ENCODE measurements around the gene POLA1. TPM values are rescaled to one million over a fixed set of nuclear protein-coding genes. Genes with fewer than 3 reads are reported as not detected.
A peak's percentile ranks its signal among the peaks of the same experiment; 100 is the strongest.

Gene POLA1
- total RNA-seq, 1 donor from 2014 or later, result 17.8 TPM

- no peak for DNase-seq (ENCODE audit: low read depth, low spot score)
Measured at GRCh38 chrX:25010784-25011588, 317.3 kb downstream of the POLA1 start.

GRCh38 chrX:25011589-25012432 lies 318.1 kb downstream of the POLA1 start:
- DNase-seq (ENCODE audit: low read depth, low spot score), result no peak

DNA sequence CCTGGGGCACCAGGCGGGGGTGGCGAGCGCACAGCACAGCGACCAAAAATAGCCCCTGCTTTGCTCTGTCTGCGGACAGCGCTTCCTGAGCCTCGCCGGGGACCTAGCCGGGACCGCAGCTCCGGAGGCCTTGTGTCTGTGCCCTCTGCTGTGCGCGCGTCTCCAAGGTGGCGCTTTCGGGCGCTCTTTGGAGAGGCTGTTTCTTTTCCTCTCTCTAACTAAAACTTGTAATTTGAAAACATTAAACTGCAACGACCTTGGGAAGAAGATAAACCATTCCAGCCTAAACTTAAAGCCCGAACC lies 318.7 kb downstream of the POLA1 start:
- DNase-seq (ENCODE audit: low read depth, low spot score), result no peak

- DNase-seq (ENCODE audit: low read depth, low spot score), result no peak
Measured at GRCh38 chrX:25012793-25013631, 319.3 kb downstream of the POLA1 start.

DNA sequence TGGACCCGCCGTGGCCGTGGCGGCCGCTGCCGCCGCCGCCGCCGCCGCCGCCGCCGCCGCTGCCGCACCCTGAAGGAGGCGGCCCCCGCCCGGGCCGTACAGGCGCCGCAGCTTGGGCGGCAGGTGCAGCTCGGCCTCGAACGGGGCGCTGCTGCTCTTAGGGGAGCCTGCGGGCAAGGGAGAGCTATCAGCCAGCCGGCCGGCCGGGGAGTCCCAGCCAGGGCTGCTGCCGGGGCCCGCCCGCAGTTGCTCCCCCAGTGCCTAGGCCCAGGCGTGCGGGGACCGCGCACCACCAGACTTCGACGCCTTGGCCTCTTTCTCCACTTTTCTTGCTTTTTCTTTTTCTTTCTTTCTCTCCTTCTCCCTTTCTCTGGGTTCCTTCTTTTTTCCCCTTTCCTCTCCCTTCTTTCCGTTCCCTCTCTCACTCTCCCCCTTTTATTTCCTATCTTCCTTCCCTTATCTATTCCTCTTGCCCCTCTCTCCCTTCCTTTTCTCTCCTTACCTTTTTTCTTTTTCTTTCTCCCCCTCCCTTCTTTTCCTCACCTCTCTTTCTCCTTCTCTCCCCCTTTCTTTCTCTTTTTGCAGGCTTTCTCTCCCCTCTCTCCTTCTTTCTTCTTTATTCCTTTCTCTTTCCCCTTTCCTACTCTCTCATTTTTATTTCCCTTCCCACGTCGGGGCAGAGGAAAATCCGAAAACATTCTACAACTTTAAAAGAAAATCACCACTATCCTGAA lies 320.1 kb downstream of the POLA1 start:
- no peak for DNase-seq (ENCODE audit: low read depth, low spot score)

DNA sequence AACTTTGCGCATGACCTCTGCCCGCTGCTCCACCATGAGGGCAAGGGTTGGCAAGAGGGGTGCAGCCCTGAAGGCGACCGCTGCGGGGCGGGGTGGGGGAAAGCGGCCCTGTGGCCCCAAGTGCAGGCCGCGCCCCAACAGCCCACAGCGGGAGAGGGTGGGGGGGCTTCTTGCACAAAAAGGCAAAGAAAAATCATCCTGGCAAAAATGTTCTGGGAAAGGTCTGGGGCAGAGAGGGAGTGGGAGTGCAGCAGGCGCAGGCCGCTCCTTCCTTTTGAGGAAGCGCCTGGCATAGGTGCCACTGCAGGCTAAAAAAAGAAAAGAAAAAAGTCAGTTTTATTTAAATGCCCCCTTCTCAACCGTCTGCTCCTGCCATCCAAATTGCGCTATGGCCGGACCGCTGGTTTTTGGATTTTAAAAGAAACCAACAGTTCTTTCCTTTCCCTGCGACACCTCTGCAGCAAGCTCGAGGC lies 320.7 kb downstream of the POLA1 start:
- DNase-seq (ENCODE audit: low read depth, low spot score), result no peak

DNA sequence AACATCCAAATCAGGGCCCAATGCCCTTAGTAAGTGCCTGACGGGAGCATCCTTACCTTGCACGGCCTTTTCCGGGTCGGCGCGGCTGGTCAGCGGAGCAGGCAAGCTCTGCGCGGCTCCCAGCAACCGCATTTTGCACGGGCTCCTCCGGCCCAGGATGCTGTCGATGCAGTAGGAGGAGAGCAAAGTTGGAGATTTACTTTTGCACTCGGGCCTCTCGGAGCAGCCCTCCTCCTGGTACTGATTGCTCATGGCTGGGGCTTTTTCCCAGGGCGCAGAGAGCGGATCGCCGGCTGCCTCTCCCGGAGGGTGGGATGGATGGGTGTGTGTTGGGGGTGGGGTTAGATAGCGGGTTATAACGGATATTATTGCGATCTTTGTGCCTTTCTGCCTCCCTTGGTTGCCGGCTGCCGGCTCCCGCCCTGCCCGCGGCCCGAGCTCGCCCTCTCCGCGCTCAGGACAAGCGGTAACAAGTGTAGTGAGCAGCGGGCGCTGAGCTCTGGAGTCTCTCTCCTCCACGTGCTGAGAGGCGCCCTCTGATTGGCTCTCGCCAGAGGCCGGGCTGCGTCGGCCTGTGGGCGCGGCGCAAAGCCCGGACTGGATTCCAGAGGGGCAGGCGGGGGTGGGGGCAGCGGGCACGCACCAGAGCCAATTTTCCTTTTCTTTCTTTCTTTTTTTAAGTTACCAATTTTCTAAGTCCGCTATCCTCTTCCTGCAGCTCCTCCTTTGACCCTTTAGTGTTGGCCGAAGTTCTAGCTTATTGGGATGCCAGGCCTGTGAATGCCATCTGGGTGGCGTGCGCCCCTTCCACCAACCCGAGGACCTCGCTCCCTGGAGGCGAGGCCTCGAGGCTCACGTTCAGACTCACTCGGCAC lies 322.0 kb downstream of the POLA1 start, which contains the start of gene ARX:
Gene ARX, minus strand, starts transcription at position 480 of the 875 bp plus-strand sequence. Its CDS starts 228 bp downstream, at position 252.
- peak; percentile 13 for DNase-seq (ENCODE audit: low read depth, low spot score)

DNA sequence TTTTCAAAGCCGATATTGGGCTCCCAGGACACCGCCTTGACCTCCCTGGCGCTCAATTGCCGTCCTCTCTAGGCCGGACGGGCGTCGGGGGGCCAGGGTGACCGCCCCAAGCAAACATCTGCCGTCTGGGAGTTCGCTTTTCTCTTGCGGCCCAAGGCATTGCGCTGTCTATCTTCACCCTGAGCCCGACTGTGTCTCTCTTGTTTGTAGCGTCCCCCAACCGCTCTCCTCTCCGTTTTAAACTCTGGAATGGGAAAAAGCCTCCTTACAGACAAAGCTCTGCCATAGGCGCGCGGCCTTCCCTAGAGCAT lies 322.6 kb downstream of the POLA1 start:
- no peak for DNase-seq (ENCODE audit: low read depth, low spot score)

DNA sequence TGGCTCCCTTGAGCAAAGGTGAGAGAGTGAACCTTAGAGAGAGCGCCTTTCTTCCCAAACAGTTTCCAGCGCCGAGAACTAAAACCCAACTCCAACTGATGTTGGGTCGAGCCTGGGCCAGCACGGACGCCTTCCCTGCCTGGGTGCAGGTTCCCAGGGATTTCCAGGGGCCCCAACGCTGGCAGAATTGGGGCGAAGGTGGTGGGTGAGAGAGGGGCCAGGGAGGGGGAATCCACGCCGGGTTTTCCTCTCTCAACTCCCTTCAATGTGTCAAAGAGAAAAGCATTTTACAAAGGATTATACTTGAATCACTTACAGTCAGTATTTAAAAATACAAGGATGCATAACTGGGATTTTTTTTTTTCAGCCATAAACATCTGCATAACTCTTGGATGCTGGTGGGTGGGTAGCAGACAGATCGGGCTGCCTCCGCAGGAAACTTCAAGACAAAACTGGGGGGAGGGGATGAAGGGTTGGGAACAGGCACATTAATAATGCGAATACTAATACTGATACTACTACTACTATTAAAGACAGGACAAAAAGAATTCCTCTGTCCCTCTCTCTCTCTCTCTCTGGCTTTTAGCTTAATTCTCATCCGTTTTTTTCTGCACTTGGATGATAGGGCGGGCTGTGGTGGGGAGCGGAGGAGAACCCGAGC lies 323.4 kb downstream of the POLA1 start:
- DNase-seq (ENCODE audit: low read depth, low spot score), result no peak

GRCh38 chrX:25017667-25018247 lies 324.0 kb downstream of the POLA1 start:
- DNase-seq (ENCODE audit: low read depth, low spot score), result no peak

DNA sequence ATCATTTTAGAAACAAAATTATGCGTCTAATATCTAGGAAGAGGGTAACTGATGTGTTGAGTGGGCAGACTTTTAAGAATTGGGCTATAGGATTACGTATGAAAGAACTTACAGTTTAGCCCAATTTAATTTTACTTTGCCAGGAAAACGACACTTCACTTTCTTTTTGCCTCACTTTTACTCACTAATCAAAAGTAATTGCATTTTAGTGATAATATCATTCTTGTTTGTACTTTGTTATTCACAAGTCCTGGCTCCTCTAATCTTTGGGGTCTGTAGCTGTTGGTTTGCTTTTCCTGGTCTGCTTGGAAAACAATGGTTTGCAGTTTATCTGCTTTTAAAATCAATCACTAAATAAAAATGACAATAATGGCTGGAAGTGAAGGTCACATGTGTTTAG lies 325.0 kb downstream of the POLA1 start:
- DNase-seq (ENCODE audit: low read depth, low spot score), result no peak

- no peak for DNase-seq (ENCODE audit: low read depth, low spot score)
Measured at GRCh38 chrX:25019707-25020390, 326.1 kb downstream of the POLA1 start.

GRCh38 chrX:25020391-25020904 lies 326.7 kb downstream of the POLA1 start:
- no peak for DNase-seq (ENCODE audit: low read depth, low spot score)

DNA sequence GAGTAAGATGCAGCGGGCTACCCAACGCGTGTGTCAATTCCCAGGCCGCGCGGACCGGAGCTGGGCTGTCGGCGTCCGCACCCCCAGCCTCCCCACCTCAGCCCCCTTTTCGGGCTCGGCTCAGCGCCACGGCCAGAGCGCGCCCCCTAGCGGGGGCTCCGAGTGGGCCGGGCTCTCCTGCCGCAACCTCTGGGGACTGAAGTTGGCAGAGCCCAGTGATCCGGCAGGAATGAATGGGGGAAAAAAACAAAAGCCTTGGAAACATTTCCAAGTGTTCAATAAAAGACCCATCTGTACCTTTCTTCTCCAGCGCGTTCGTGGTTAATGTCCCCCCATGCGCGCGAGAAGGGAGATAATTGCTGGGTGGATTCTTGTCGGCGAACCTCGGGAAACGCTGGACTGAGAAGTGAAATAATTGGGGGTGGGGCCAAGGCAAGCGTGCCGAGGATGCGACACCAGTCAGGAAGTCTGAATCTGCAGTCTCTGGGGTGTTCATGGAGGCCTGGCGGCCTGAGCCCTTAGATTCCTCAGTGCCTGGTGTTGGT lies 327.3 kb downstream of the POLA1 start:
- no peak for DNase-seq (ENCODE audit: low read depth, low spot score)

GRCh38 chrX:25022499-25023325 lies 329.0 kb downstream of the POLA1 start:
- DNase-seq (ENCODE audit: low read depth, low spot score), result no peak

- no peak for DNase-seq (ENCODE audit: low read depth, low spot score)
Measured at GRCh38 chrX:25023908-25024307, 330.2 kb downstream of the POLA1 start.

- DNase-seq (ENCODE audit: low read depth, low spot score), result no peak
Measured at GRCh38 chrX:25025615-25026014, 331.9 kb downstream of the POLA1 start.
